Common myeloid progenitor, CD34-positive (primary cell): ENCODE measurements around the gene CCDC174.

ENCODE experiments used
- CTCF ChIA-PET: fragments of 350-600 bp; sonication (Branson Sonifier 250); formaldehyde crosslinking; loops from one replicate; lab custom pipeline; 2021; ENCODE audit warnings: antibody characterized with exemption; lab: Charles Lee
- POLR2A ChIA-PET: fragments of 350-600 bp; sonication (Branson Sonifier 250); formaldehyde crosslinking; loops from one replicate; lab custom pipeline; 2021; ENCODE audit warnings: antibody characterized with exemption; lab: Charles Lee
- DNase-seq, 3 donors: peaks; one replicate each; pipeline versions ENCODE4 v3.0.0 to v3.0.0-alpha.2; 2013
- H3K27ac ChIP-seq, 2 experiments: 1 replicate in 1 of 2; 2 replicates in 1 of 2; pipeline ENCODE4 v1.7.0; 2013; ENCODE audit warnings: inconsistent platforms in 2 of 2, low read length in 2 of 2, mild to moderate bottlenecking in 2 of 2, low read depth in 1 of 2, moderate library complexity in 1 of 2; ENCODE audit not compliant: severe bottlenecking in 2 of 2, insufficient read depth in 1 of 2, poor library complexity in 1 of 2
- H3K27me3 ChIP-seq, 5 experiments: replicated peaks in 2 of 5; 1 replicate in 3 of 5; 2 replicates in 2 of 5; pipeline versions ENCODE4 v1.6.1 to v1.7.0; 2013; ENCODE audit warnings: low read length in 4 of 5, mild to moderate bottlenecking in 2 of 5, moderate library complexity in 2 of 5, inconsistent platforms in 1 of 5; ENCODE audit not compliant: insufficient read depth in 5 of 5, control insufficient read depth in 4 of 5
- H3K36me3 ChIP-seq, 4 experiments: 1 replicate in 2 of 4; 2 replicates in 2 of 4; pipeline versions ENCODE4 v1.6.1 to v1.7.0; 2013; ENCODE audit warnings: low read length in 3 of 4, control low read depth in 1 of 4, mild to moderate bottlenecking in 1 of 4; ENCODE audit not compliant: control insufficient read depth in 4 of 4, insufficient read depth in 4 of 4
- H3K4me1 ChIP-seq, 4 experiments: 1 replicate in 3 of 4; 2 replicates in 1 of 4; pipeline versions ENCODE4 v1.6.1 to v1.7.1; 2013; ENCODE audit warnings: low read length in 3 of 4, mild to moderate bottlenecking in 3 of 4, control low read depth in 1 of 4, inconsistent platforms in 1 of 4, moderate library complexity in 1 of 4; ENCODE audit not compliant: control insufficient read depth in 4 of 4, insufficient read depth in 4 of 4; ENCODE audit errors: control extremely low read depth in 1 of 4
- H3K4me3 ChIP-seq, 7 experiments: 1 replicate in 4 of 7; 2 replicates in 3 of 7; pipeline versions ENCODE4 v1.5.1 to v1.7.0; 2013; ENCODE audit warnings: mild to moderate bottlenecking in 7 of 7, low read length in 6 of 7, moderate library complexity in 6 of 7, inconsistent platforms in 2 of 7, low read depth in 2 of 7, control low read depth in 1 of 7; ENCODE audit not compliant: insufficient read depth in 4 of 7, control insufficient read depth in 1 of 7; ENCODE audit errors: extremely low read depth in 1 of 7
- H3K9me3 ChIP-seq, 5 experiments: 1 replicate in 4 of 5; 2 replicates in 1 of 5; pipeline versions ENCODE4 v1.6.1 to v1.7.1; 2013; ENCODE audit warnings: low read length in 4 of 5, mild to moderate bottlenecking in 2 of 5, inconsistent platforms in 1 of 5, low read depth in 1 of 5, moderate library complexity in 1 of 5; ENCODE audit not compliant: control insufficient read depth in 4 of 5, insufficient read depth in 2 of 5; ENCODE audit errors: control extremely low read depth in 1 of 5
- WGBS: methylation state at CpG from one replicate; pipeline ENCODE4 v1.1.5; 2013; ENCODE audit not compliant: insufficient coverage; 5-methylcytosine and 5-hydroxymethylcytosine counted together

The CCDC174 gene

GRCh38 chr3:14631687-14632441 is 19.7 kb upstream of the CCDC174 start:
- no peak for DNase-seq
- CTCF ChIA-PET: interaction anchor here (0.7 to 2.7 kb wide), 12 partner anchors 7 to 289 kb away, joined by 3 to 11 read pairs (median 6); no protein-coding TSS in a partner anchor

GRCh38 chr3:14632442-14632930 is 19.1 kb upstream of the CCDC174 start:
- H3K27ac ChIP-seq: no peak overlapping the region
- DNase-seq: no peak
- POLR2A ChIA-PET: interaction anchor here (1.7 kb wide), 1 partner anchor 15 kb away, joined by 3 read pairs; no protein-coding TSS in a partner anchor
- no peaks in the 10 kb centered on the region for H3K4me1 ChIP-seq
- H3K4me3 ChIP-seq: no peak overlapping the region
- H3K27me3 ChIP-seq: peaks cover 0 to 18% (median 6%) of the 10 kb centered on the region in 5 experiments
- CTCF ChIA-PET: interaction anchor here (0.7 to 2.7 kb wide), 11 partner anchors 8 to 288 kb away, joined by 3 to 11 read pairs (median 6); no protein-coding TSS in a partner anchor
- H3K36me3 ChIP-seq: no peaks in the 10 kb centered on the region
- peaks cover 0 to 12% (median 3%) of the 10 kb centered on the region in 5 experiments for H3K9me3 ChIP-seq
- 80% methylated on average over 4 of the region's 4 CpGs for WGBS

More at GRCh38 chr3:14631687-14632441, 19.7 kb upstream of the CCDC174 start:
- Histone ChIP-seq H3K36me3 (no peaks in the 10 kb centered on the region), H3K27ac (no peak overlapping the region), H3K4me3 (no peak overlapping the region), H3K9me3 (peaks cover 0 to 12% (median 3%) of the 10 kb centered on the region in 5 experiments), H3K27me3 (peaks cover 0 to 17% (median 5%) of the 10 kb centered on the region in 5 experiments), H3K4me1 (no peaks in the 10 kb centered on the region)
- 92% methylated on average over 4 of the region's 8 CpGs for WGBS
- POLR2A ChIA-PET: interaction anchor here (1.7 kb wide), 1 partner anchor 16 kb away, joined by 3 read pairs; no protein-coding TSS in a partner anchor

GRCh38 chr3:14633417-14633816 is 18.1 kb upstream of the CCDC174 start:
- ChIA-PET CTCF (interaction anchor here (0.7 to 2.7 kb wide), 7 partner anchors 9 to 288 kb away, joined by 3 to 9 read pairs (median 7); no protein-coding TSS in a partner anchor), POLR2A (no interaction called here)
- no peak for DNase-seq
- Histone ChIP-seq H3K9me3 (peaks cover 0 to 8% (median 3%) of the 10 kb centered on the region in 5 experiments), H3K4me1 (no peaks in the 10 kb centered on the region), H3K4me3 (no peak overlapping the region), H3K27ac (no peak overlapping the region), H3K27me3 (peaks cover 0 to 14% (median 4%) of the 10 kb centered on the region in 5 experiments), H3K36me3 (no peaks in the 10 kb centered on the region)
- WGBS: 100% methylated on average over 5 of the region's 6 CpGs

GRCh38 chr3:14633819-14634424 is 17.6 kb upstream of the CCDC174 start:
- ChIA-PET CTCF (interaction anchor here (1.0 to 2.7 kb wide), 10 partner anchors 10 to 35 kb away, joined by 3 to 14 read pairs (median 6); partner anchors contain the start of gene CCDC174), POLR2A (no interaction called here)
- Histone ChIP-seq H3K27me3 (peaks cover 0 to 12% (median 6%) of the 10 kb centered on the region in 5 experiments), H3K9me3 (peaks cover 0 to 4% (median under 1%) of the 10 kb centered on the region in 5 experiments), H3K36me3 (no peaks in the 10 kb centered on the region), H3K27ac (no peak overlapping the region), H3K4me1 (no peaks in the 10 kb centered on the region), H3K4me3 (no peak overlapping the region)
- 55% methylated on average over 5 of the region's 8 CpGs for WGBS
- DNase-seq: peak; percentile 78 to 88 (median 85)

- Histone ChIP-seq H3K9me3 (peaks cover 0 to 3% (median 0%) of the 10 kb centered on the region in 5 experiments), H3K4me1 (no peaks in the 10 kb centered on the region), H3K4me3 (no peak overlapping the region), H3K36me3 (no peaks in the 10 kb centered on the region), H3K27ac (no peak overlapping the region), H3K27me3 (peaks cover 0 to 12% (median 6%) of the 10 kb centered on the region in 5 experiments)
- no peak for DNase-seq
- ChIA-PET POLR2A (no interaction called here), CTCF (interaction anchor here (1.0 to 2.5 kb wide), 9 partner anchors 9 to 286 kb away, joined by 3 to 14 read pairs (median 4); partner anchors contain the start of gene CCDC174)
- WGBS: 90% methylated on average over 2 of the region's 4 CpGs
Measured at GRCh38 chr3:14634763-14635400, 16.7 kb upstream of the CCDC174 start.

- no peak for DNase-seq
- Histone ChIP-seq H3K9me3 (peaks cover 0 to 3% (median 0%) of the 10 kb centered on the region in 5 experiments), H3K4me3 (no peak overlapping the region), H3K4me1 (no peaks in the 10 kb centered on the region), H3K27me3 (peaks cover 2 to 18% (median 7%) of the 10 kb centered on the region in 5 experiments), H3K27ac (no peak overlapping the region), H3K36me3 (no peaks in the 10 kb centered on the region)
- no CpG with 5 or more reads among the region's 4 CpGs for WGBS
- ChIA-PET CTCF (interaction anchor here (0.6 to 2.5 kb wide), 2 partner anchors 12 to 740 kb away, joined by 3 to 14 read pairs; no protein-coding TSS in a partner anchor), POLR2A (no interaction called here)
Measured at GRCh38 chr3:14636496-14637087, 15.0 kb upstream of the CCDC174 start.
